Astrocyte (in vitro differentiated cells and primary cell): ENCODE data around the gene PTPRU. TPM values are rescaled to one million over a fixed set of nuclear protein-coding genes. Genes with fewer than 3 reads are reported as not detected.

ENCODE experiments used
- DNase-seq: peaks from one replicate; pipeline ENCODE4 v3.0.0-alpha.2; 2010; ENCODE audit warnings: low read depth
- FAIRE-seq: peaks from 2 replicates; lab custom pipeline; 2011; peaks lifted over from hg19 to GRCh38; lab: Jason Lieb, UNC
- H2AFZ ChIP-seq: 2 replicates; pipeline ENCODE4 v1.6.0; 2012; ENCODE audit warnings: low read depth, low read length, inconsistent platforms
- H3K27ac ChIP-seq: 2 replicates; pipeline ENCODE4 v1.5.1; 2011; ENCODE audit warnings: low read depth, low read length, inconsistent platforms
- H3K27me3 ChIP-seq: 2 replicates; pipeline ENCODE4 v1.6.0; 2011; ENCODE audit warnings: low read length, inconsistent platforms; ENCODE audit not compliant: insufficient read depth
- H3K36me3 ChIP-seq: 2 replicates; pipeline ENCODE4 v1.5.1; 2011; ENCODE audit warnings: low read length, inconsistent platforms; ENCODE audit not compliant: insufficient read depth
- H3K4me1 ChIP-seq: 2 replicates; pipeline ENCODE4 v1.5.1; 2011; ENCODE audit warnings: low read length, inconsistent platforms; ENCODE audit not compliant: insufficient read depth
- H3K4me2 ChIP-seq: 2 replicates; pipeline ENCODE4 v1.6.0; 2012; ENCODE audit warnings: low read length, inconsistent platforms
- H3K4me3 ChIP-seq: 2 replicates; pipeline ENCODE4 v1.5.1; 2011; ENCODE audit warnings: low read depth, mild to moderate bottlenecking, low read length, inconsistent platforms; ENCODE audit not compliant: insufficient read depth
- H3K79me2 ChIP-seq: 2 replicates; pipeline ENCODE4 v1.6.0; 2012; ENCODE audit warnings: mild to moderate bottlenecking, low read length, inconsistent platforms; ENCODE audit not compliant: insufficient read depth
- H3K9ac ChIP-seq: 2 replicates; pipeline ENCODE4 v1.6.0; 2012; ENCODE audit warnings: mild to moderate bottlenecking, low read length, inconsistent platforms
- H3K9me3 ChIP-seq: 2 replicates; pipeline ENCODE4 v1.5.1; 2012; ENCODE audit warnings: low read depth, mild to moderate bottlenecking, low read length, inconsistent platforms; ENCODE audit not compliant: insufficient read depth
- H4K20me1 ChIP-seq: 2 replicates; pipeline ENCODE4 v1.6.0; 2012; ENCODE audit warnings: low read length, inconsistent platforms; ENCODE audit not compliant: insufficient read depth
- H3K27ac Mint-ChIP-seq: one replicate; pipeline ENCODE4 v1.8.0; 2021; ENCODE audit warnings: mild to moderate bottlenecking, mixed read lengths; ENCODE audit not compliant: unreplicated experiment
- H3K27me3 Mint-ChIP-seq: one replicate; pipeline ENCODE4 v1.8.0; 2021; ENCODE audit warnings: low read depth, mixed read lengths; ENCODE audit not compliant: unreplicated experiment
- H3K36me3 Mint-ChIP-seq: one replicate; pipeline ENCODE4 v1.8.0; 2021; ENCODE audit warnings: low read depth, mixed read lengths; ENCODE audit not compliant: unreplicated experiment
- H3K4me1 Mint-ChIP-seq: one replicate; pipeline ENCODE4 v1.8.0; 2021; ENCODE audit warnings: low read depth, mixed read lengths; ENCODE audit not compliant: unreplicated experiment
- H3K4me3 Mint-ChIP-seq: one replicate; pipeline ENCODE4 v1.8.0; 2021; ENCODE audit warnings: mild to moderate bottlenecking, moderate library complexity, mixed read lengths; ENCODE audit not compliant: unreplicated experiment
- H3K9me3 Mint-ChIP-seq: one replicate; pipeline ENCODE4 v1.8.0; 2021; ENCODE audit warnings: mild to moderate bottlenecking, mixed read lengths; ENCODE audit not compliant: unreplicated experiment
- CTCF ChIP-seq: IDR thresholded peaks from 2 replicates; pipeline ENCODE4 v1.5.1; 2011; ENCODE audit warnings: low read depth, mild to moderate bottlenecking, inconsistent platforms, low read length, moderate library complexity; ENCODE audit not compliant: insufficient read depth
- EZH2 ChIP-seq: IDR thresholded peaks from 2 replicates; pipeline ENCODE4 v1.6.1; 2012; ENCODE audit warnings: mild to moderate bottlenecking, low read length, inconsistent platforms; ENCODE audit not compliant: insufficient read depth
- total RNA-seq: library from RNA; stranded (reverse); gene quantifications from 2 replicates; pipeline ENCODE4 v1.2.1, GENCODE V29; 2021

Gene PTPRU
- total RNA-seq, 1 donor from 2014 or later: 36.6 TPM

GRCh38 chr1:29315262-29315661, 78.9 kb downstream of the PTPRU start:
- Histone ChIP-seq H3K9me3 (no peaks in the 10 kb centered on the region), H3K4me3 (no peak overlapping the region), H3K9ac (no peak overlapping the region), H3K4me1 (no peaks in the 10 kb centered on the region), H3K27me3 (no peaks in the 10 kb centered on the region), H3K79me2 (no peaks in the 10 kb centered on the region), H3K4me2 (no peak overlapping the region), H3K27ac (no peak overlapping the region), H4K20me1 (no peaks in the 10 kb centered on the region), H2AFZ (no peak overlapping the region), H3K36me3 (peaks cover 7% of the 10 kb centered on the region)
- FAIRE-seq (no peak), DNase-seq (no peak)
- H3K27me3 Mint-ChIP-seq: no peaks in the 10 kb centered on the region
- peaks cover 31% of the 10 kb centered on the region for H3K36me3 Mint-ChIP-seq
- H3K9me3 Mint-ChIP-seq: peaks cover 1% of the 10 kb centered on the region
- no peak overlapping the region for H3K27ac Mint-ChIP-seq
- H3K4me1 Mint-ChIP-seq: no peaks in the 10 kb centered on the region
- no peak overlapping the region for H3K4me3 Mint-ChIP-seq
- TF ChIP-seq CTCF (no peak), EZH2 (no peak)

GRCh38 chr1:29315876-29316275, 79.6 kb downstream of the PTPRU start:
- no peak for FAIRE-seq
- H3K4me1 Mint-ChIP-seq: no peaks in the 10 kb centered on the region
- Histone ChIP-seq H4K20me1 (no peaks in the 10 kb centered on the region), H3K4me3 (no peak overlapping the region), H3K79me2 (no peaks in the 10 kb centered on the region), H3K36me3 (peaks cover 7% of the 10 kb centered on the region), H2AFZ (no peak overlapping the region), H3K27ac (no peak overlapping the region), H3K27me3 (no peaks in the 10 kb centered on the region), H3K9me3 (no peaks in the 10 kb centered on the region), H3K4me2 (no peak overlapping the region), H3K9ac (no peak overlapping the region), H3K4me1 (no peaks in the 10 kb centered on the region)
- peaks cover 28% of the 10 kb centered on the region for H3K36me3 Mint-ChIP-seq
- no peak overlapping the region for H3K27ac Mint-ChIP-seq
- DNase-seq: no peak
- TF ChIP-seq CTCF (no peak), EZH2 (no peak)
- H3K9me3 Mint-ChIP-seq: peaks cover 1% of the 10 kb centered on the region
- no peaks in the 10 kb centered on the region for H3K27me3 Mint-ChIP-seq
- no peak overlapping the region for H3K4me3 Mint-ChIP-seq

DNA sequence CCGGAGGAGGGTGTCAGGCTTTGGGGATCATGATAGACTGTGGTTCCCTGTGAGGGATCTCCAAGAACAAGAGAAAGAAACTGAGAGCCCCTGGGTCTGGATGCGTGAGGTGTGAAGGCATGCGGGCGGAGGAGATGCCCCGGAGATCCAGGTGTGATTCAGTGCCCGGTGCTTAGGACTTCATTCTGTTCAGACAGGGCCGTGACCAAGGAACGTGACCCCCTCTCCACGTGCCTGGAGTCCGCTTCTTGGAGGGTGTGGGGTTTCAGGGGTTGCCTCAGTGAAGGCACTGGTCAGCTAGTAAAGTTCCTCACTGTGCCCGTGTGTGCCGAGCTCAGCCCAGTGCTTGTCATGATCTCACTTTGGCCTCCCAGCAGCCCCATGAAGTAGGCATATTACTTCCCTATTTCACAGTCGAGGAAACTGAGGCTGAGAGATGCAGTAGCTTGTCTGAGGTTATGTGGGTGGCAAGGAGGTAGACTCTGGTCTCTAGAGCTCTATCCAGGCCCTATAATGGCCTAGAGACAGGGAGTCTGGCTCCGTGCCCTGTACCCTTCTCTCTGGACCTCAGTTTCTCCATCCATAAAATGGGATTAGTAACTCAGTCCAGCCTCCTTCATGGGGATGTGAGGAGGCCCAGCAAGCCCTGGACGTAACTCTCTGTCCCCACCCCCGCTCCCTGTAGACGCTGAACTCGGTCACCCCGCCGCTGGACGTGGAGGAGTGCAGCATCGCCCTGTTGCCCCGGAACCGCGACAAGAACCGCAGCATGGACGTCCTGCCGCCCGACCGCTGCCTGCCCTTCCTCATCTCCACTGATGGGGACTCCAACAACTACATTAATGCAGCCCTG, 81.0 kb downstream of the PTPRU start:
- Histone ChIP-seq H3K79me2 (no peaks in the 10 kb centered on the region), H2AFZ (no peak overlapping the region), H3K27me3 (no peaks in the 10 kb centered on the region), H3K27ac (no peak overlapping the region), H4K20me1 (no peaks in the 10 kb centered on the region), H3K9ac (no peak overlapping the region), H3K4me2 (no peak overlapping the region), H3K4me3 (no peak overlapping the region), H3K9me3 (no peaks in the 10 kb centered on the region), H3K4me1 (no peaks in the 10 kb centered on the region), H3K36me3 (peaks cover 7% of the 10 kb centered on the region)
- Mint-ChIP-seq H3K9me3 (peaks cover 1% of the 10 kb centered on the region), H3K4me1 (no peaks in the 10 kb centered on the region), H3K4me3 (no peak overlapping the region), H3K27me3 (peaks cover 3% of the 10 kb centered on the region), H3K36me3 (peaks cover 21% of the 10 kb centered on the region), H3K27ac (no peak overlapping the region)
- FAIRE-seq (no peak), DNase-seq (no peak)
- TF ChIP-seq EZH2 (no peak), CTCF (no peak)
